ENCODE data around the gene SEMA3D. TPM values are rescaled to one million over a fixed set of nuclear protein-coding genes. Genes with fewer than 3 reads are reported as not detected.

SEMA3D gene
- total and polyA plus RNA-seq, 2 experiments from 2014 or later, result 1.5 to 7.2 TPM

GRCh38 chr7:85074016-85074415, 112.8 kb downstream of the SEMA3D start:
- Histone ChIP-seq H3K27ac (ENCODE audit: low read depth) (no peak overlapping the region), H2AFZ (no peak overlapping the region)
- ATAC-seq, result no peak

More at GRCh38 chr7:85074016-85074415, 112.8 kb downstream of the SEMA3D start:
- Histone ChIP-seq H3K36me3 (ENCODE audit: insufficient read depth) (no peaks in the 10 kb centered on the region), H3K4me2 (no peak overlapping the region), H3K79me2 (replicated peaks; ENCODE audit: insufficient read depth) (no peaks in the 10 kb centered on the region), H3K27me3 (ENCODE audit: insufficient read depth) (no peaks in the 10 kb centered on the region), H3K4me3 (no peak overlapping the region), H3F3A (replicated peaks; ENCODE audit: low read depth) (no peaks in the 10 kb centered on the region), H3K9me2 (ENCODE audit: insufficient read depth) (no peaks in the 10 kb centered on the region), H4K20me1 (replicated peaks; ENCODE audit: insufficient read depth) (no peaks in the 10 kb centered on the region), H3K4me1 (ENCODE audit: insufficient read depth) (peaks cover 3% of the 10 kb centered on the region; the same call in 1 of the 2 replicates)
- Mint-ChIP-seq H3K27ac (no peak overlapping the region), H3K27me3 (ENCODE audit: insufficient read depth, low read depth, poor library complexity) (no peaks in the 10 kb centered on the region), H3K4me1 (no peaks in the 10 kb centered on the region; the same call in 1 of the 3 replicates), H3K4me3 (no peak overlapping the region), H3K9me3 (no peaks in the 10 kb centered on the region), H3K36me3 (ENCODE audit: low read depth) (no peaks in the 10 kb centered on the region)
- no peak for DNase-seq (ENCODE audit: low spot score)
- TF ChIP-seq ZNF462 (CRISPR knock-in tag; IDR thresholded peaks at IDR 0.05) (no peak), JUNB (IDR thresholded peaks at IDR 0.05; ENCODE audit: unreplicated experiment) (no peak), REST (IDR thresholded peaks at IDR 0.05; ENCODE audit: unreplicated experiment) (no peak), STAT1 (IDR thresholded peaks at IDR 0.05; ENCODE audit: unreplicated experiment) (no peak), NANOG (IDR thresholded peaks at IDR 0.05; ENCODE audit: borderline replicate concordance) (no peak)

All from GM23338 (cell line).